Omental fat pad (tissue), 4 donors: Measurements from ENCODE around the gene PSMB3. TPM values are rescaled to one million over a fixed set of nuclear protein-coding genes. Genes with fewer than 3 reads are reported as not detected.
A peak's percentile ranks its signal among the peaks of the same experiment; 100 is the strongest.

Experiments
- ATAC-seq: fragments of 150-250 bp; one replicate; pipeline ENCODE4 v1.9.1; 2016; ENCODE audit warnings: mild to moderate bottlenecking, moderate library complexity; ENCODE audit not compliant: low FRiP score
- DNase-seq: peaks from one replicate; pipeline ENCODE4 v3.0.0-alpha.2; 2019; ENCODE audit warnings: low spot score
- CTCF ChIP-seq, 3 donors: fragments of 450-650 bp; IDR thresholded peaks; one replicate each; pipeline ENCODE4 v1.5.1; 2016 to 2017; ENCODE audit warnings: antibody characterized with exemption in 3 of 3, mild to moderate bottlenecking in 3 of 3, moderate library complexity in 2 of 3
- total RNA-seq, 4 donors: library from RNA; depleted of rRNA; stranded (reverse); fragments of >200 nt; gene quantifications; one replicate each; pipeline ENCODE4 v1.1.0, GENCODE V29; 2016

PSMB3 gene
- 100 to 1,000 TPM; 140 to 169 (median 155) TPM for total RNA-seq

DNA sequence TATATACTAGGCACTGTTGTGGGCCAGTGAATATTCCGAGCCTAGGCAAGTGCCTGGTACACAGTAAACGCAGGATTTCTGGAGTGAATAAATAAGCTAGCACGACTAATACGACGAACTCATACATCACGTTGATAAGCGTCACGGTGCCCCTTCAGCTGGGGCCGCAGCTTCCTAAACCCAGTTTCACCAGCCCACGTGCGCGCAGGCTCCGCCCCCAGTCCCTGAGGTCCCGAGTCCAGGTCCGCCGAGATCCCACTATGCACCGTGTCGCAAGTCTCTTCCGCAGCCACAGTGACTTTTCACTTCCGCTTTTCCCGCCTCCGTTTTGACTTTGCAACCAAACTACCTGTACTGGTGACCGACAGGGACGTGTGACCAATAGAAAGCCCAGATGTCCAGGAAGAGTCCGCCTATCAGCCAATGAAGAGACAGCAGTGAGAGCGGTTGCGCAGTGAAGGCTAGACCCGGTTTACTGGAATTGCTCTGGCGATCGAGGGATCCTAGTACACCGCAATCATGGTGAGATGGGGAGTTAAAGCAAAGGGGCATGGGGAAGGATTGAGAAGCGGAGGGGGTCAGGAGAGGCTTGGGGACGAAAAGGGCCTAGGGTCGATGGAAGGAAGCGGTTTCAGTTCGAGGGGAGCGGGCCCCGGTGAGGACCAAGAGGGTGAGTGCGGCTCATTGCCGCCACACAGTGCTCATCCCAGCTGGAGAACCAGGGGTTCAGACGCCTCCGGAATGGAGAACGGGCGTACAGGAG is at the start of gene PSMB3:
PSMB3 (plus strand) TSS at position 434 of the 763 bp plus-strand sequence; CDS start at position 520, 86 bp downstream.
- peak; percentile 90 for DNase-seq
- TF ChIP-seq CTCF (IDR thresholded peaks at IDR 0.05): no peak
- ATAC-seq: peak; percentile 81

- TF ChIP-seq CTCF (IDR thresholded peaks at IDR 0.05): no peak
- ATAC-seq (no peak), DNase-seq (no peak)
Observed at GRCh38 chr17:38702916-38703741, 49.4 kb upstream of the PSMB3 start.

- ATAC-seq (peak; percentile 36), DNase-seq (peak; percentile 61)
- TF ChIP-seq CTCF (IDR thresholded peaks at IDR 0.05): no peak
Observed at GRCh38 chr17:38703742-38704605, 48.6 kb upstream of the PSMB3 start.

GRCh38 chr17:38704606-38705522 is 47.7 kb upstream of the PSMB3 start, which contains the start of gene MLLT6:
MLLT6 (plus strand) TSS chr17:38705273; CDS start chr17:38705633, 360 bp downstream.
- no peak for TF ChIP-seq CTCF (IDR thresholded peaks at IDR 0.05)
- ATAC-seq: peak; percentile 15
- no peak for DNase-seq

GRCh38 chr17:38705523-38705802 is 47.1 kb upstream of the PSMB3 start:
- no peak for ATAC-seq
- TF ChIP-seq CTCF (IDR thresholded peaks at IDR 0.05): no peak
- no peak for DNase-seq
